22Rv1 (cell line): ENCODE measurements around the gene STARD3.

Source experiments
- CTCF ChIP-seq: fragments of 450-650 bp; IDR thresholded peaks from 2 replicates; pipeline ENCODE4 v1.5.1; 2017; ENCODE audit warnings: mild to moderate bottlenecking
- ZFX ChIP-seq: fragments of 450-650 bp; IDR thresholded peaks from 2 replicates; pipeline ENCODE4 v1.6.1; 2017; ENCODE audit warnings: antibody characterized with exemption, borderline replicate concordance

- TF ChIP-seq CTCF (no peak), ZFX (no peak)
Observed at GRCh38 chr17:39617446-39618245, 19.3 kb upstream of the STARD3 start.
